GM12878 (cell line): ENCODE results near the gene RHOF. TPM values are rescaled to one million over a fixed set of nuclear protein-coding genes. Genes with fewer than 3 reads are reported as not detected.
A peak's percentile ranks its signal among the peaks of the same experiment; 100 is the strongest.

Source experiments
- ATAC-seq: fragments of 200-7000 bp; cut with Tn5 transposase; 3 replicates; pipeline ENCODE4 v1.9.1; 2020; ENCODE audit warnings: mild to moderate bottlenecking, moderate library complexity
- BruUV-seq: library from RNA; stranded (reverse); fragments of 400-500 nt; replicated peaks from 2 replicates; lab custom pipeline; 2021; lab: Mats Ljungman, UMichigan
- CTCF ChIA-PET: fragments of 300-600 bp; sonication (Branson Sonifier 250); formaldehyde crosslinking; extraction: SDS; loops from one replicate; lab custom pipeline; 2021; ENCODE audit warnings: inconsistent platforms; lab: Yijun Ruan, JAX
- POLR2A ChIA-PET: fragments of 350-600 bp; formaldehyde crosslinking; extraction: SDS; loops from one replicate; lab custom pipeline; 2021; ENCODE audit warnings: inconsistent platforms; lab: Charles Lee
- RAD21 ChIA-PET: fragments of 300-600 bp; sonication (Branson Sonifier 250); formaldehyde crosslinking; loops from one replicate; lab custom pipeline; 2023; ENCODE audit warnings: antibody characterized with exemption; ENCODE audit not compliant: unreplicated experiment; lab: Charles Lee
- SMC1A ChIA-PET: fragments of 300-600 bp; sonication (Branson Sonifier 250); formaldehyde crosslinking; loops from one replicate; lab custom pipeline; 2023; ENCODE audit not compliant: unreplicated experiment, uncharacterized antibody; lab: Charles Lee
- DNase-seq: peaks from one replicate; pipeline ENCODE4 v3.0.0-alpha.2; 2011; ENCODE audit warnings: low read depth, low spot score
- FAIRE-seq: peaks from 3 replicates; lab custom pipeline; 2011; peaks lifted over from hg19 to GRCh38; lab: Jason Lieb, UNC
- H2AFZ ChIP-seq: 2 replicates; pipeline ENCODE4 v1.6.0; 2011; ENCODE audit warnings: low read depth, low read length, control low read depth; ENCODE audit not compliant: control insufficient read depth
- H3K27ac ChIP-seq: 2 replicates; pipeline ENCODE4 v1.5.1; 2011; ENCODE audit warnings: control low read depth; ENCODE audit not compliant: control insufficient read depth, insufficient read depth
- H3K27me3 ChIP-seq, 2 experiments: replicated peaks in 1 of 2; 2 replicates each; pipeline versions ENCODE4 v1.6.0 to v1.6.1; 2011; ENCODE audit warnings: low read length in 1 of 2; ENCODE audit not compliant: control insufficient read depth in 2 of 2, insufficient read depth in 2 of 2
- H3K36me3 ChIP-seq, 2 experiments: 2 replicates each; pipeline ENCODE4 v1.5.1; 2011; ENCODE audit warnings: low read length in 1 of 2; ENCODE audit not compliant: control insufficient read depth in 2 of 2, insufficient read depth in 2 of 2
- H3K4me1 ChIP-seq: 2 replicates; pipeline ENCODE4 v1.6.1; 2011; ENCODE audit warnings: mild to moderate bottlenecking, low read length, moderate library complexity, mixed read lengths; ENCODE audit not compliant: control insufficient read depth, insufficient read depth
- H3K4me2 ChIP-seq: 2 replicates; pipeline ENCODE4 v1.6.0; 2011; ENCODE audit warnings: control low read depth; ENCODE audit not compliant: control insufficient read depth, insufficient read depth
- H3K4me3 ChIP-seq: fragments of 200-600 bp; sonication (generic); 2 replicates; pipeline ENCODE4 v1.5.1; 2016
- H3K79me2 ChIP-seq: 2 replicates; pipeline ENCODE4 v1.6.0; 2011; ENCODE audit warnings: low read length; ENCODE audit not compliant: control insufficient read depth, insufficient read depth
- H3K9ac ChIP-seq: 2 replicates; pipeline ENCODE4 v1.8.0; 2011; ENCODE audit warnings: low read length, control low read depth, mixed read lengths; ENCODE audit not compliant: control insufficient read depth, insufficient read depth
- H3K9me3 ChIP-seq: replicated peaks from 3 replicates; pipeline ENCODE4 v1.5.1; 2011; ENCODE audit warnings: mild to moderate bottlenecking, low read length; ENCODE audit not compliant: control insufficient read depth, insufficient read depth
- H4K20me1 ChIP-seq: 2 replicates; pipeline ENCODE4 v1.6.0; 2011; ENCODE audit not compliant: control insufficient read depth, insufficient read depth
- BMI1 ChIP-seq: fragments of 450-650 bp; IDR thresholded peaks from 2 replicates; pipeline ENCODE4 v1.6.1; 2016; ENCODE audit warnings: mild to moderate bottlenecking, moderate library complexity, borderline replicate concordance
- JUNB ChIP-seq: IDR thresholded peaks from 2 replicates; pipeline ENCODE4 v1.6.1; 2016; ENCODE audit warnings: antibody characterized with exemption, mild to moderate bottlenecking
- KLF5 ChIP-seq: fragments of 450-650 bp; IDR thresholded peaks from 2 replicates; pipeline ENCODE4 v1.6.1; 2014; ENCODE audit warnings: mild to moderate bottlenecking; ENCODE audit not compliant: partially characterized antibody
- MEF2B ChIP-seq: fragments of 450-650 bp; IDR thresholded peaks from 2 replicates; pipeline ENCODE4 v1.6.1; 2018; ENCODE audit warnings: mild to moderate bottlenecking, moderate library complexity; ENCODE audit not compliant: partially characterized antibody, poor library complexity, severe bottlenecking
- NBN ChIP-seq: fragments of 450-650 bp; IDR thresholded peaks from 2 replicates; pipeline ENCODE4 v1.6.1; 2016
- PML ChIP-seq: IDR thresholded peaks from 2 replicates; pipeline ENCODE4 v1.6.1; 2012; ENCODE audit warnings: low read length, inconsistent platforms
- POLR2AphosphoS5 ChIP-seq: IDR thresholded peaks from 2 replicates; pipeline ENCODE4 v1.6.1; 2011; ENCODE audit warnings: mild to moderate bottlenecking, low read length, inconsistent platforms
- RCOR1 ChIP-seq: conservative IDR thresholded peaks from 2 replicates; pipeline ENCODE4 v1.6.1; 2012; ENCODE audit warnings: low read depth, low read length, improper control_type of control experiment
- SMC3 ChIP-seq: IDR thresholded peaks from 2 replicates; pipeline ENCODE4 v1.6.1; 2011; ENCODE audit warnings: low read length, improper control_type of control experiment, borderline replicate concordance
- WGBS: methylation state at CpG from one replicate; pipeline ENCODE4 v1.1.6; 2016; ENCODE audit warnings: low lambda C conversion rate; ENCODE audit not compliant: insufficient replicate concordance, insufficient coverage; ENCODE audit errors: missing lambda C conversion rate; 5-methylcytosine and 5-hydroxymethylcytosine counted together
- in situ Hi-C: fragments of 300-500 bp; cut with MboI; formaldehyde crosslinking; loops from 9 replicates; pipeline ENCODE4 v1.14.3; 2018; ENCODE audit warnings: mixed read lengths
- intact Hi-C: fragments of 100-400 bp; cut with micrococcal nuclease; formaldehyde crosslinking; loops from one replicate; pipeline ENCODE4 v1.14.2; 2022; ENCODE audit not compliant: unreplicated experiment
- polyA plus RNA-seq, 11 experiments: library from polyadenylated mRNA; depleted of rRNA in 4 of 11; unstranded in 6 of 11; stranded (reverse) in 5 of 11; fragments of >200 nt; fragmentation: Nextera tagmentation in 4 of 11; fragmentation: Illumina TruSeq in 1 of 11; extraction: Ambion mirVana in 4 of 11; extraction: Trizol in 1 of 11; gene quantifications; 1 replicate in 1 of 11; 2 replicates in 10 of 11; pipeline versions ENCODE4 v1.2.1 to v1.2.3, GENCODE V29; 2011 to 2016; ENCODE audit warnings: inconsistent platforms in 2 of 11, missing spikeins in 2 of 11, low read depth in 1 of 11
- total RNA-seq, 4 experiments: library from RNA; depleted of rRNA in 3 of 4; stranded (reverse); fragments of >200 nt in 3 of 4; fragmentation: Illumina TruSeq in 1 of 4; extraction: Trizol in 1 of 4; gene quantifications; 2 replicates each; pipeline versions ENCODE4 v1.2.1 to v1.2.3, GENCODE V29; 2013 to 2021

RHOF gene
- total and polyA plus RNA-seq, 10 of the 15 experiments (the other 5 are each of a cell fraction or from before 2014, with no cell fraction given), result 6.1 to 78.7 (median 39.7) TPM

GRCh38 chr12:121781484-121781997 is 11.9 kb downstream of the RHOF start:
- no peak for DNase-seq
- H2AFZ ChIP-seq, result no peak overlapping the region
- H4K20me1 ChIP-seq, result no peaks in the 10 kb centered on the region
- TF ChIP-seq RCOR1 (no peak), SMC3 (no peak), MEF2B (peak; percentile 81), NBN (no peak), PML (peak; percentile 18; the same call in 1 of the 2 replicates), KLF5 (no peak), JUNB (no peak), POLR2AphosphoS5 (0 out of 2 replicates have a peak, but pooled peaks have one; percentile 5), BMI1 (no peak)
- ChIA-PET CTCF (interaction anchor here (0.6 to 15.0 kb wide), 14 partner anchors 9 to 377 kb away, joined by 3 to 492 read pairs (median 4); partner anchors contain the start of genes PSMD9, RHOF and TMEM120B), RAD21 (interaction anchor here (0.9 to 11.5 kb wide), 8 partner anchors 9 to 107 kb away, joined by 3 to 230 read pairs (median 4); partner anchors contain the start of genes PSMD9, RHOF, SETD1B and TMEM120B), POLR2A (interaction anchor here (0.5 to 6.5 kb wide), 14 partner anchors 8 to 427 kb away, joined by 3 to 114 read pairs (median 5); partner anchors contain the start of genes ORAI1, PSMD9, RHOF and SETD1B), SMC1A (interaction anchor here (0.9 to 3.0 kb wide), 11 partner anchors 8 to 229 kb away, joined by 3 to 94 read pairs (median 5); partner anchors contain the start of gene RHOF)
- no TSS peak for BruUV-seq
- H3K9me3 ChIP-seq, result no peaks in the 10 kb centered on the region
- H3K79me2 ChIP-seq, result peaks cover 45% of the 10 kb centered on the region
- in situ Hi-C loops (no loop called here), intact Hi-C loops (no loop called here)
- H3K4me3 ChIP-seq, result peak overlapping the region; percentile 41; the same call in 1 of the 2 replicates
- peak overlapping the region; percentile 96 for H3K4me2 ChIP-seq
- no peaks in the 10 kb centered on the region for H3K27me3 ChIP-seq
- H3K36me3 ChIP-seq, result peaks cover 23 to 29% of the 10 kb centered on the region in 2 experiments
- no peak for FAIRE-seq
- peaks cover 53% of the 10 kb centered on the region for H3K4me1 ChIP-seq
- peak overlapping the region; percentile 63 for H3K9ac ChIP-seq
- 21% methylated on average over 12 of the region's 12 CpGs for WGBS
- peak; percentile 56 for ATAC-seq
- H3K27ac ChIP-seq, result peak overlapping the region; percentile 98
